LNCaP clone FGC (cell line): ENCODE results near the gene CCDC50.

ENCODE experiments used
- DNase-seq: peaks from one replicate; pipeline ENCODE4 v3.0.0-alpha.2; 2011; ENCODE audit warnings: low read depth
- H3K4me3 ChIP-seq: 2 replicates; pipeline ENCODE4 v1.5.1; 2011; ENCODE audit warnings: mild to moderate bottlenecking, low read depth, low read length, control low read depth
- CTCF ChIP-seq: IDR thresholded peaks from 2 replicates; pipeline ENCODE4 v1.5.1; 2012; ENCODE audit warnings: mild to moderate bottlenecking; ENCODE audit not compliant: control insufficient read depth, insufficient read depth; ENCODE audit errors: extremely low read depth

The CCDC50 gene

GRCh38 chr3:191372122-191372521 is 42.9 kb downstream of the CCDC50 start:
- no peak overlapping the region for H3K4me3 ChIP-seq
- no peak for DNase-seq
- no peak for TF ChIP-seq CTCF

GRCh38 chr3:191373327-191373726 is 44.1 kb downstream of the CCDC50 start:
- TF ChIP-seq CTCF = no peak
- H3K4me3 ChIP-seq = no peak overlapping the region
- DNase-seq = no peak

- H3K4me3 ChIP-seq = no peak overlapping the region
- DNase-seq = peak; percentile 46
- TF ChIP-seq CTCF = no peak
Observed at GRCh38 chr3:191376516-191377141, 47.4 kb downstream of the CCDC50 start.

DNA sequence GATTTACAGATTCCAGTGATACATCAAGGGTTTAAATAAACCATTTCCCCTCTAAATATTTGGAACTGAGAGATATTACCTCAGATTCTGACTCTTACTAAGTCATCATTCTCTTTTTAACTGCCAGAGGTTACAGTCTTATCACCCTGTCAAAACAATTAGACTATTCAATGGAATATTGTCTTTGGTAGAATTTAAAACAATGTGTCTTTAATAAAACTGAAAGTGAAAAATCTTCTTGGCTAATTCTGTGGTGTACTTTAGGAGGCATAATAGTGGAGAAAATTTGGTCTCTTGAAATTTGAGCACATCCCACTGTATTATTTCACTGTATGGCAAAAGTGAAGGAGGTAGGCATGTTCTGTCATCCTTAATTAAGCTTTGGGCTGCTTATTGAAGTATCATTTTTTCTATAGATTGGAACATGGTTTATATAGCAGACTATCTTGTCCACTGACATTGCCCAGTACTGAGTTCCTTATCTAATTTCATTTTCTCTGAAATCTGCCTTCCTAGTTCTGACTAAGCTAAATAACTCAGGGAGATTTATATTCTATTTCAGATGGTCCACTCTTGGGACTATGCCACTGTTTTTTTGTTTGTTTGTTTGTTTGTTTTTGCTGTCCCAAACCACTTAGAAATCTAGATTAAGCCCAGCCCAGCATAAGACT is 49.1 kb downstream of the CCDC50 start:
- H3K4me3 ChIP-seq = no peak overlapping the region
- DNase-seq = no peak
- no peak for TF ChIP-seq CTCF

DNA sequence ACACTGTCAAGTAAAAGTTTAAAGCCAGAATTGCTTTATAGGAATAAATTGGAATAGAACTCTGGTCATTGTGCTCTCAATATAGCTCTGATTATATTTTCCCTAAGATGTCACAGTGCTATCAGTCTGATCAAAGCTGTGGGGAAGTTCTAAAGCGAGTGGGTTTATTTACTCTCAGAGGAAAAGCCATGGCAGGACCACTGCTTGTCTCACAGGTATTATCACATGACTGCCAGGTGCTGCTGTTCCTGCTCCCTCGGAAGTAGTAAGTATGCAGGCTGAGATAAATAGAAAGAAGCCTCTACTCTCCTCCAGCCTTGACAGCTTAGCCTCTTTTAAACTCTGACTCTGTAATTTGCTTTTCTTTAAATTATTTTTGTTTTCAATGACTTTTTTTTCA is 50.3 kb downstream of the CCDC50 start:
- H3K4me3 ChIP-seq = no peak overlapping the region
- TF ChIP-seq CTCF = no peak
- no peak for DNase-seq

- no peak for TF ChIP-seq CTCF
- no peak overlapping the region for H3K4me3 ChIP-seq
- no peak for DNase-seq
Observed at GRCh38 chr3:191380001-191380400, 50.8 kb downstream of the CCDC50 start.

DNA sequence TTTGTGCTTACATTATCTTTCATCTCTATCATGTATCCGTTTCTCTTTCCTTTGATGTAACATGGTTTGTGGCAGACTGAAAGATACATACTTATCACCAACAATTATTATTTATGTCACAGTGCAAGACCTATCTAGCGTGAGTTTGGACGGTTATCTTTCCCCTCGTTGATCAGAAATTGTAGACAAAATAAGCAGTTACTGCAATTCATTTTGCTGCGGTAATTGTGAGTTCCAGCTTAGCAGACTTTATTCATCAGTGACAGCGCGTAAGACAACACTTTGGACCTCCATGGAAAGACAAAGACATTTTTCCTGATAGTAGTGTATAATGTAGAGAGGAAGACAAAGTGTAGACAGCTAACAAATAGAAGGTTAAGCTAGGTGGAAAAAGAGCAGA is 52.1 kb downstream of the CCDC50 start:
- no peak overlapping the region for H3K4me3 ChIP-seq
- DNase-seq = no peak
- TF ChIP-seq CTCF = no peak
